ENCODE results near the gene ITGB1.

ITGB1 gene

GRCh38 chr10:32888161-32888927 lies 69.7 kb downstream of the ITGB1 start:
- no peak for DNase-seq (ENCODE audit: low read depth)

- no peak for DNase-seq (ENCODE audit: low read depth)
Observed at GRCh38 chr10:32887481-32887880, 70.5 kb downstream of the ITGB1 start.

- no peak for DNase-seq (ENCODE audit: low read depth)
Observed at GRCh38 chr10:32882076-32882475, 76.0 kb downstream of the ITGB1 start.

- no peak for DNase-seq (ENCODE audit: low read depth)
Observed at GRCh38 chr10:32878646-32879045, 79.4 kb downstream of the ITGB1 start.

- no peak for DNase-seq (ENCODE audit: low read depth)
Observed at GRCh38 chr10:32877915-32878314, 80.1 kb downstream of the ITGB1 start.

- no peak for DNase-seq (ENCODE audit: low read depth)
Observed at GRCh38 chr10:32865170-32865569, 92.9 kb downstream of the ITGB1 start.

- no peak for DNase-seq (ENCODE audit: low read depth)
Observed at GRCh38 chr10:32854435-32854834, 103.6 kb downstream of the ITGB1 start.

GRCh38 chr10:32851301-32851700 lies 106.7 kb downstream of the ITGB1 start:
- DNase-seq (ENCODE audit: low read depth), result no peak
